Activated CD4-positive, CD25-positive, alpha-beta regulatory T cell treated with anti-CD3 and anti-CD28 coated beads, Interleukin-2, amount 50 U/mL, for 24 hours (primary cell): ENCODE data around the gene VPS37B.
A peak's percentile ranks its signal among the peaks of the same experiment; 100 is the strongest.

ENCODE experiments used
- ATAC-seq, 2 donors: fragments of 150-1000 bp; cut with Tn5 transposase; one replicate each; pipeline ENCODE4 v1.10.0; 2021; ENCODE audit warnings: mild to moderate bottlenecking in 1 of 2, moderate library complexity in 1 of 2

The VPS37B gene

GRCh38 chr12:122837306-122838265 lies 58.3 kb downstream of the VPS37B start:
- ATAC-seq: no peak

- ATAC-seq: peak; percentile 73 to 76
Observed at GRCh38 chr12:122836027-122836921, 59.6 kb downstream of the VPS37B start.

- ATAC-seq: peak; percentile 30 to 46
Observed at GRCh38 chr12:122835750-122836026, 60.2 kb downstream of the VPS37B start.

- ATAC-seq: peak; percentile 56 to 64
Observed at GRCh38 chr12:122834921-122835749, 60.8 kb downstream of the VPS37B start, which contains the start of gene HIP1R. Gene HIP1R, plus strand, starts transcription at chr12:122835457. Its CDS starts 94 bp downstream, at chr12:122835551.

GRCh38 chr12:122834104-122834920 lies 61.6 kb downstream of the VPS37B start:
- no peak for ATAC-seq

GRCh38 chr12:122830517-122831214 lies 65.3 kb downstream of the VPS37B start:
- no peak for ATAC-seq

GRCh38 chr12:122827258-122827657 lies 68.7 kb downstream of the VPS37B start:
- no peak for ATAC-seq

- ATAC-seq: no peak
Observed at GRCh38 chr12:122825773-122826724, 69.9 kb downstream of the VPS37B start.

- ATAC-seq: no peak
Observed at GRCh38 chr12:122823429-122823828, 72.5 kb downstream of the VPS37B start.

- ATAC-seq: no peak
Observed at GRCh38 chr12:122820838-122821271, 75.1 kb downstream of the VPS37B start.

GRCh38 chr12:122820138-122820537 lies 75.8 kb downstream of the VPS37B start:
- ATAC-seq: no peak

GRCh38 chr12:122819209-122819785 lies 76.6 kb downstream of the VPS37B start:
- ATAC-seq: no peak
